Activated CD8-positive, alpha-beta memory T cell treated with anti-CD3 and anti-CD28 coated beads, Interleukin-2, amount 50 U/mL, for 1 hour (primary cell): ENCODE results near the gene FANCD2OS.
A peak's percentile ranks its signal among the peaks of the same experiment; 100 is the strongest.
"Not testable (repeated sequence)": the region's sequence is repeated elsewhere in the genome, so short reads cannot be mapped to it uniquely, and the experiment has no call there.

Experiments used
- DNase-seq: peaks from one replicate; pipeline ENCODE4 v3.0.0-alpha.2; 2020; ENCODE audit errors: extremely low read depth

FANCD2OS gene

GRCh38 chr3:10108091-10108490 is at the start of gene FANCD2OS:
Gene FANCD2OS, minus strand, starts transcription at chr3:10108255. Its CDS starts 3,481 bp downstream, at chr3:10104774.
- DNase-seq: no peak

GRCh38 chr3:10157031-10157430 is 49.0 kb upstream of the FANCD2OS start:
- no peak for DNase-seq

- no peak for DNase-seq
Observed at GRCh38 chr3:10155658-10156057, 47.6 kb upstream of the FANCD2OS start.

- no peak for DNase-seq
Observed at GRCh38 chr3:10155123-10155472, 47.0 kb upstream of the FANCD2OS start.

GRCh38 chr3:10154335-10155122 is 46.5 kb upstream of the FANCD2OS start:
- no peak for DNase-seq

GRCh38 chr3:10150987-10151386 is 42.9 kb upstream of the FANCD2OS start:
- no peak for DNase-seq

GRCh38 chr3:10149226-10149625 is 41.2 kb upstream of the FANCD2OS start:
- no peak for DNase-seq

GRCh38 chr3:10145685-10146084 is 37.6 kb upstream of the FANCD2OS start:
- DNase-seq: no peak

GRCh38 chr3:10142707-10143560 is 34.9 kb upstream of the FANCD2OS start:
- no peak for DNase-seq

- DNase-seq: no peak
Observed at GRCh38 chr3:10140996-10141546, 33.0 kb upstream of the FANCD2OS start.

- DNase-seq: no peak
Observed at GRCh38 chr3:10137178-10137577, 29.1 kb upstream of the FANCD2OS start.

- no peak for DNase-seq
Observed at GRCh38 chr3:10136426-10137005, 28.5 kb upstream of the FANCD2OS start.

GRCh38 chr3:10135872-10136271 is 27.8 kb upstream of the FANCD2OS start:
- not testable (repeated sequence) for DNase-seq

- no peak for DNase-seq
Observed at GRCh38 chr3:10122724-10123123, 14.7 kb upstream of the FANCD2OS start.

GRCh38 chr3:10121064-10121463 is 13.0 kb upstream of the FANCD2OS start:
- no peak for DNase-seq

- no peak for DNase-seq
Observed at GRCh38 chr3:10119376-10119775, 11.3 kb upstream of the FANCD2OS start.

GRCh38 chr3:10116928-10117327 is 8.9 kb upstream of the FANCD2OS start:
- no peak for DNase-seq

- DNase-seq: no peak
Observed at GRCh38 chr3:10116138-10116460, 8.0 kb upstream of the FANCD2OS start.

- DNase-seq: peak; percentile 92
Observed at GRCh38 chr3:10115326-10116137, 7.5 kb upstream of the FANCD2OS start, which contains the start of gene BRK1. Gene BRK1, plus strand, starts transcription at chr3:10115675. Its CDS starts 27 bp downstream, at chr3:10115702.

- DNase-seq: no peak
Observed at GRCh38 chr3:10106919-10107318, 1.1 kb downstream of the FANCD2OS start.

- DNase-seq: no peak
Observed at GRCh38 chr3:10099041-10099440, 9.0 kb downstream of the FANCD2OS start.
